Raji (cell line): ENCODE measurements around the gene ADAMTS17.

Experiments used
- POLR2A ChIP-seq: IDR thresholded peaks from 2 replicates; pipeline ENCODE4 v1.6.1; 2011; ENCODE audit warnings: low read depth, low read length, control low read depth; ENCODE audit not compliant: insufficient read depth

Gene ADAMTS17

GRCh38 chr15:100008258-100008657 lies 333.5 kb downstream of the ADAMTS17 start:
- no peak for TF ChIP-seq POLR2A

DNA sequence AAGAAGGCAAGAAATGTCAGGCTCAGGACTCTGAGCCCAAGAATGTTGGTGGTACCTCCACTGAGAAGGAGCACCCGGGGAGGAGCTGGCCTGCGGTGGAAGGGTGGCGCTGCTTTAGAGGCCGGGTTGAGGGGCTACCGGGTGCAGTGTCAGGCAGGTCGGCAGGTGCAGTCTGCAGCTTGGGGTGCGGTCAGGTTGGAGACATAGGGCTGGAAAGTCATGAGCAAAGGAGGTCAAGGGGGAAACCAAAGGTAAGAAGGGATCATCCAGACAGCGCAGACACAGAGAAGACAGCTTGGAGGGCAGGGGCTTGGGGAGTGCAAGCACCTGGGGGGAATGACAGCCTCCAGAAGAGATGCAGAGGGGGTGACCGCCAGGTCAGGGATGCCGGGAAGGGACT lies 334.2 kb downstream of the ADAMTS17 start:
- TF ChIP-seq POLR2A, result no peak

- no peak for TF ChIP-seq POLR2A
Observed at GRCh38 chr15:100005715-100006114, 336.1 kb downstream of the ADAMTS17 start.

DNA sequence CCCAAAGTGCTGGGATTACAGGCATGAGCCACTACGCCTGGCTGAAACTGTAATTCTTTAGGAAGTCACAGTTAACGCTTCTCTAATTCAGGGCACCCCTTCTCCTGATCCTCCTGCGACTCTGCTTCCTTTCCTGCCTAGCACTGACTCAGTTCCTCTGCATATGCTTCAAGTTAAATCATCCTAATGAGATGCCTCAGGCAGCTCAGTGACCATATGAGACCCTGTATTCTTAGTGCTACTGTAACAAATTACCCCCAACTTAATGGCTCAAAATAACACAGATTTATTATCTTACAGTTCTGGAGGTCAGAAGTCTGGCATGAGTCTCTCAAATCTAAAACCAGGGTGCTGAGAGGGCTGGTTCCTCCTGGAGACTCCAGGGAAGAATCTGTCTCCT lies 336.8 kb downstream of the ADAMTS17 start:
- no peak for TF ChIP-seq POLR2A

DNA sequence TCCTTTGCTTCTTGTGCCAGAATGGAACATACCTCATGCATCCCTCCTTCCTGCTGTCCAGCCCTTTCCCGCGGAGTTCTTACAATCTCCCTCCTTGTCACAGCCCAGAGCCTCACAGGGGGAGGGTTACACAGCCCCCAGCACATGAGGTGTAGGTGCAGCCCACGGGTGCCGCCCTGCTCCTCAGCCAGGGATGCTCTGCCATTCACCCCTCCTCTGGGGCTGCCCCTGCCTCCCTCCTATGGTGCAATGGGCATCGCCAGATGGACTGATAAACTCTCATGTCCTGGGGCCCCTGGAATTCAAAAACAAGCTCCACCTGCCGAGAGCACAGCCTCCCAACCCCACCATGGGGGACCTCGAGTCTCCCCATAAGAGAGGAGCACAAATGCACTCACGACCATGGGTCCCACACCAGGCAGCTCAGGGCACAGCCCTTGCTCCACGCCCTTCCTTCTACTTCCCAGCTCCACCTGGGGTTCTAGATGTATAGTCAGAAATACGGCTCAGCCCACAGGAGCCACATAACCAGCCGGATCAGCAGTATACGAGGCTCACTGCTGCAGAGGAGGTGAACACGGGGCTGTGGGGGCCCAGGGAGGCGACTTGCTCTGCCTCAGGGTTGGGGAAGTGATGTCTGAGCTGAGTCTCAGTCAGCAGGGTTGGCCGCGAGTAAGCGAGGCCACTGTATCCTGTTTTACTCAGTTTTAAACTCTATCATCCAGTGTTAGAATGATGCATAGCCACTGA lies 338.8 kb downstream of the ADAMTS17 start:
- TF ChIP-seq POLR2A, result no peak

- TF ChIP-seq POLR2A, result no peak
Observed at GRCh38 chr15:100002086-100002620, 339.6 kb downstream of the ADAMTS17 start.

GRCh38 chr15:100001405-100001804 lies 340.4 kb downstream of the ADAMTS17 start:
- TF ChIP-seq POLR2A, result no peak

DNA sequence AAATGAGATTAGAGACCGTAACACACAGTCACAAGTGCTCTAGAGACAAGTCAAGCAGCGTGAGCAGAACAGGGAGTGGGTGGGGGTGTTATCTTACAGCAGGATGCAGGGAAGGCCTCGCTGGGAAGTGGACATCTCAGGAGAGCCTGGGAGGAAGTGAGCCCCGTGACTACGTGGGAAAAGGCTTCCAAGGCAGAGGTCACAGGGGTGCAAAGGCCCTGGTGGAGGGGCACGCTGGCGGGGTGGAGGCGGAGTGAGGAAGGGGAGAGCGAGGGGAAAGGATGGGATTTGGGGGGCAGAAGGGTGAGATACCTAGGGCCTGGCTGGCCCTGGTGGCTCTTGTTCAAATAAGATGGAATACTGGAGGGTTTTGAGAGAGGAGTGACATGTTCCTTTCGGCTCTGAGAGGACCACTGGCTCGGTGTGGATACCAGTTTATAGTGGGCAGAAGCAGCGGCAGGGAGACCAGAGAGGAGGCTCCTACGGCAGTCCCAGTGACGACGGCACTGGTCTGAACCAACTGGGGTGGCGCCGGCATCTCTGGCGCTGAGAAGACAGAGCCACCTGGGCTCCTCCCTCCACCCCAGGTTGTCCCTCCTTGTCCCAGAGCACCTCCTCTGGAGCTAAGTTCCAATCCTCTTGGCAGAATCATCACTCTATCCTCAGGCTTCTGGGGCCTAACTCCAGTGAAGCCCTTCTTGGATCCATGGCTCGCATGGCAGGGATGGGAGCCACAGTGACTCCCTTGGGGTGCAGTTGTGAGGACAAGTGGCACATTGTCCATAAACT lies 342.3 kb downstream of the ADAMTS17 start:
- no peak for TF ChIP-seq POLR2A

DNA sequence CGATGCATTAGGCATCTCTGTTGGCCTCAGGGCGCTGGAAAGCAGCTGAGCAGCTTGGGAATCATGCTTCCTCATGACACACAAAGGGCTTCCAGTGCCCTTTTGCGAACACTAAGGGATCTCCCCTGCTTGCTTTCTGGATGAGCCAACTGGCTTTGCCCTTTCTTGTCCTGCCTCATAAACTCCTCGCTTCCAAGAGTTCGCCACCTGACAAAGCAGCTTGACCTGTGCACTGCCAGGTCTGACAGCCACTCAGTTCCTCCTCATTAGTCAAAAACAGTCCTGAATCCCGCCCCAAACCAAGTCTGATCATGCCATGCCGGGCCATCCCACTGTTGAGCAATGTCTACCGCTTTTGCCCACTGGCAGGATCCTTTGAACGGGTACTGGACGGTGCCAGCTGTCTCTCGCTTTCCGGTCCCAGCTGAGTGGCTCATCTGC lies 343.1 kb downstream of the ADAMTS17 start:
- no peak for TF ChIP-seq POLR2A

GRCh38 chr15:99997112-99997651 lies 344.6 kb downstream of the ADAMTS17 start:
- TF ChIP-seq POLR2A, result no peak

- TF ChIP-seq POLR2A, result no peak
Observed at GRCh38 chr15:99996660-99997059, 345.1 kb downstream of the ADAMTS17 start.

DNA sequence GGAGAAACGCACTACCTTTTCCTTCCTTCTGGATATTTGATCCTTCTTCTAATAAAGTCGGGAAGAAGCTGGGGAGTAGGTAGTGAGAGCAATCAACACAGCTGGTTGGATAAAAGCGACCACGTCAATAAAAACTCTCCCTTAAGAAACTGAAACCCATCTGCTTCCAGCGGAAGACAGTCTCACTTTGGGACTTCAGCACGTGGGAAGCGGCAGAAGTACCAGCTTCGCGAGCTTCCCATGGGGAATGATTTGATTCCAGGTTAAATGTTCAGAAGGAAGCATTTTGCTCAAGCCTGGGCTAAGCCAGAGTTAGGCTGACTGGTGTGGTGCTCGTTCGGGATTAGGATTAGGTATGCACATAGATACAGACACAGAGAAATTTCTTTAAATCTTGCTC lies 346.2 kb downstream of the ADAMTS17 start:
- no peak for TF ChIP-seq POLR2A

DNA sequence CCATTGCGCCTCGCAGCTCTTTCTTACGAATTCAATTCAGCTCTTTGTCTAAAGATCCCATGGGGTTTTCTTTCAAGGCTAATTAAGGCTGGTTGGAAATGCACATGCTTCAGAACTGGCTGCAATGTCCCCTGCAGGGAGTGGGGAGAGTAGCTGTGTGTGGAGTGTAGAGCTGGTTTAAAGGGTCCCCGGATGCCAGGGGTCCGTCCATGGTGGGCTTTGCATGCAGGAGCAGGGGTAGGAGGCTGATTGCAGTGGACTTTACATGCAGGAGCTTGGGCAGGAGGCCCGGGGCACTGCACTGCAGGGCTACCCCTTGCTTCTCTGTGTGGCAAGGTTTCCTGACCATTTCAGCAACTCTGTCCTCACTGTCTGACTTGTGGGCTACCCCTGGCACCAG lies 346.9 kb downstream of the ADAMTS17 start:
- no peak for TF ChIP-seq POLR2A

GRCh38 chr15:99993681-99994131 lies 348.1 kb downstream of the ADAMTS17 start:
- TF ChIP-seq POLR2A, result no peak

- TF ChIP-seq POLR2A, result no peak
Observed at GRCh38 chr15:99993262-99993661, 348.5 kb downstream of the ADAMTS17 start.
